Panc1 (cell line): ENCODE data around the gene MAP6. TPM values are rescaled to one million over a fixed set of nuclear protein-coding genes. Genes with fewer than 3 reads are reported as not detected.

Source experiments
- ATAC-seq: fragments of 200-7000 bp; cut with Tn5 transposase; 2 replicates; pipeline ENCODE4 v1.9.1; 2020; ENCODE audit warnings: mild to moderate bottlenecking, moderate library complexity
- BruUV-seq: library from RNA; stranded (reverse); fragments of 400-500 nt; replicated peaks from 2 replicates; lab custom pipeline; 2021; lab: Mats Ljungman, UMichigan
- CTCF ChIA-PET: fragments of 300-600 bp; sonication (Branson Sonifier 250); formaldehyde crosslinking; loops from one replicate; lab custom pipeline; 2022; ENCODE audit warnings: antibody characterized with exemption; lab: Charles Lee
- POLR2A ChIA-PET: fragments of 300-600 bp; sonication (Branson Sonifier 250); formaldehyde crosslinking; loops from one replicate; lab custom pipeline; 2022; ENCODE audit warnings: antibody characterized with exemption; lab: Charles Lee
- DNase-seq: peaks from one replicate; pipeline ENCODE4 v3.0.0-alpha.2; 2010; ENCODE audit warnings: low read depth, low spot score
- H3K27ac ChIP-seq: 2 replicates; pipeline ENCODE4 v1.5.1; 2011; ENCODE audit warnings: mild to moderate bottlenecking, low read length, inconsistent platforms
- H3K27me3 ChIP-seq: fragments of 200-500 bp; sonication (Bioruptor generic); 2 replicates; pipeline ENCODE4 v1.6.0; 2014; ENCODE audit warnings: low read length, inconsistent platforms; ENCODE audit not compliant: control insufficient read depth, insufficient read depth
- H3K36me3 ChIP-seq: fragments of 200-500 bp; sonication (Bioruptor generic); 2 replicates; pipeline ENCODE4 v1.5.1; 2014; ENCODE audit warnings: inconsistent platforms, mild to moderate bottlenecking, low read length, moderate library complexity; ENCODE audit not compliant: control insufficient read depth, insufficient read depth
- H3K4me1 ChIP-seq: 2 replicates; pipeline ENCODE4 v1.5.1; 2011; ENCODE audit warnings: inconsistent platforms, mild to moderate bottlenecking, low read length, moderate library complexity; ENCODE audit not compliant: control insufficient read depth, insufficient read depth
- H3K4me3 ChIP-seq, 2 experiments: 2 replicates each; pipeline ENCODE4 v1.5.1; 2011 to 2012; ENCODE audit warnings: low read depth in 2 of 2, low read length in 2 of 2, mild to moderate bottlenecking in 2 of 2, inconsistent platforms in 1 of 2, moderate library complexity in 1 of 2
- H3K9me3 ChIP-seq: fragments of 200-500 bp; sonication (Bioruptor generic); 2 replicates; pipeline ENCODE4 v1.5.1; 2014; ENCODE audit warnings: low read depth, mild to moderate bottlenecking, inconsistent platforms, low read length, moderate library complexity; ENCODE audit not compliant: control insufficient read depth, insufficient read depth
- CTCF ChIP-seq: fragments of 450-650 bp; IDR thresholded peaks from 2 replicates; pipeline ENCODE4 v1.5.1; 2017; ENCODE audit warnings: mild to moderate bottlenecking
- POLR2AphosphoS5 ChIP-seq: IDR thresholded peaks from 2 replicates; pipeline ENCODE4 v1.6.1; 2012; ENCODE audit warnings: mild to moderate bottlenecking, low read depth, low read length, moderate library complexity
- REST ChIP-seq, 2 experiments: IDR thresholded peaks; 2 replicates each; pipeline ENCODE4 v1.6.1; 2011 to 2012; ENCODE audit warnings: low read depth in 2 of 2, control low read depth in 1 of 2, low read length in 1 of 2, mild to moderate bottlenecking in 1 of 2, moderate library complexity in 1 of 2; ENCODE audit not compliant: insufficient read depth in 1 of 2
- SIN3A ChIP-seq: IDR thresholded peaks from 2 replicates; pipeline ENCODE4 v1.6.1; 2012; ENCODE audit warnings: low read depth, mild to moderate bottlenecking, low read length, moderate library complexity, borderline replicate concordance; ENCODE audit not compliant: insufficient read depth
- TCF7L2 ChIP-seq: IDR thresholded peaks from 2 replicates; pipeline ENCODE4 v1.6.1; 2011; ENCODE audit warnings: mild to moderate bottlenecking, low read depth, low read length, inconsistent platforms
- in situ Hi-C: cut with HindIII; loops from 2 replicates; pipeline ENCODE4 v1.10.0; 2016; ENCODE audit warnings: low sequenced_read_pairs, low pct_unique_long_range_greater_than_20kb
- intact Hi-C: fragments of 100-400 bp; cut with micrococcal nuclease; formaldehyde crosslinking; loops from one replicate; pipeline ENCODE4 v1.10.0; 2022; ENCODE audit not compliant: unreplicated experiment
- total RNA-seq: library from RNA; stranded (reverse); gene quantifications from one replicate; pipeline ENCODE4 v1.2.1, GENCODE V29; 2021; ENCODE audit not compliant: unreplicated experiment

The MAP6 gene
- total RNA-seq, 1 experiment from 2014 or later = 0.21 TPM

- Histone ChIP-seq H3K4me1 (no peaks in the 10 kb centered on the region), H3K4me3 (no peak overlapping the region), H3K9me3 (no peaks in the 10 kb centered on the region), H3K27ac (no peak overlapping the region), H3K27me3 (no peaks in the 10 kb centered on the region), H3K36me3 (no peaks in the 10 kb centered on the region)
- DNase-seq = no peak
- TF ChIP-seq TCF7L2 (no peak), CTCF (no peak), REST (IDR thresholded peaks at IDR 0.05; ENCODE audit: insufficient read depth in 1 of 2, low read depth in 2 of 2, low read length in 1 of 2) (no peak), POLR2AphosphoS5 (no peak), SIN3A (no peak)
- ATAC-seq = no peak
- ChIA-PET CTCF (no interaction called here), POLR2A (interaction anchor here (0.5 to 1.1 kb wide), 2 partner anchors 32 to 256 kb away, joined by 3 to 5 read pairs; no protein-coding TSS in a partner anchor)
- BruUV-seq = no TSS peak
- in situ Hi-C loops (no loop called here), intact Hi-C loops (no loop called here)
These were observed 52.6 kb downstream of the MAP6 start for GRCh38 chr11:75616281-75616680.

GRCh38 chr11:75615751-75616150, 53.1 kb downstream of the MAP6 start:
- no peaks in the 10 kb centered on the region for H3K27me3 ChIP-seq
- ChIA-PET CTCF (no interaction called here), POLR2A (no interaction called here)
- TF ChIP-seq TCF7L2 = no peak
- TF ChIP-seq POLR2AphosphoS5 = no peak
- TF ChIP-seq SIN3A = no peak
- TF ChIP-seq REST (IDR thresholded peaks at IDR 0.05; ENCODE audit: insufficient read depth in 1 of 2, low read depth in 2 of 2, low read length in 1 of 2) = no peak
- no peak for TF ChIP-seq CTCF
- no TSS peak for BruUV-seq
- ATAC-seq (no peak), DNase-seq (no peak)
- intact Hi-C loops (no loop called here), in situ Hi-C loops (no loop called here)
- H3K36me3 ChIP-seq = no peaks in the 10 kb centered on the region
- no peak overlapping the region for H3K27ac ChIP-seq
- no peaks in the 10 kb centered on the region for H3K4me1 ChIP-seq
- H3K9me3 ChIP-seq = no peaks in the 10 kb centered on the region
- H3K4me3 ChIP-seq = no peak overlapping the region
